H1 (cell line): ENCODE results near the gene SCUBE2. TPM values are rescaled to one million over a fixed set of nuclear protein-coding genes. Genes with fewer than 3 reads are reported as not detected.
A peak's percentile ranks its signal among the peaks of the same experiment; 100 is the strongest.

Experiments
- ASH2L ChIP-seq: fragments of 200-600, 300-600 bp; sonication (generic); IDR thresholded peaks from one replicate; pipeline ENCODE4 v1.7.1; 2017; ENCODE audit warnings: low read length
- BACH1 ChIP-seq: IDR thresholded peaks from 2 replicates; pipeline ENCODE4 v1.6.1; 2012; ENCODE audit warnings: low read length, improper control_type of control experiment
- BRCA1 ChIP-seq: IDR thresholded peaks from 2 replicates; pipeline ENCODE4 v1.6.1; 2012; ENCODE audit warnings: low read depth, low read length, improper control_type of control experiment
- CREB1 ChIP-seq: IDR thresholded peaks from 2 replicates; pipeline ENCODE4 v1.6.1; 2012; ENCODE audit warnings: inconsistent platforms
- E2F6 ChIP-seq: IDR thresholded peaks from 2 replicates; pipeline ENCODE4 v1.6.1; 2012; ENCODE audit warnings: inconsistent platforms
- EGR1 ChIP-seq: IDR thresholded peaks from 2 replicates; pipeline ENCODE4 v1.6.1; 2011; ENCODE audit warnings: low read depth, low read length, borderline replicate concordance
- GABPA ChIP-seq: IDR thresholded peaks from 2 replicates; pipeline ENCODE4 v1.6.1; 2011; ENCODE audit warnings: mild to moderate bottlenecking, low read length, moderate library complexity, borderline replicate concordance; ENCODE audit not compliant: insufficient read depth
- GTF2F1 ChIP-seq: IDR thresholded peaks from 2 replicates; pipeline ENCODE4 v1.6.1; 2012; ENCODE audit warnings: low read depth, low read length, improper control_type of control experiment, borderline replicate concordance
- KDM1A ChIP-seq: fragments of 200-600, 300-600 bp; sonication (generic); IDR thresholded peaks from 2 replicates; pipeline ENCODE4 v1.7.1; 2016; ENCODE audit warnings: mild to moderate bottlenecking, low read length, borderline replicate concordance
- KDM4A ChIP-seq: IDR thresholded peaks from one replicate; pipeline ENCODE4 v1.7.1; 2012; ENCODE audit warnings: low read depth, mild to moderate bottlenecking, moderate library complexity, low read length, inconsistent platforms; ENCODE audit not compliant: severe bottlenecking
- NANOG ChIP-seq: IDR thresholded peaks from 2 replicates; pipeline ENCODE4 v1.6.1; 2011; ENCODE audit warnings: low read length, low read depth, mild to moderate bottlenecking, inconsistent platforms; ENCODE audit not compliant: insufficient read depth, poor library complexity, severe bottlenecking
- NRF1 ChIP-seq: IDR thresholded peaks from 2 replicates; pipeline ENCODE4 v1.6.1; 2011; ENCODE audit warnings: mild to moderate bottlenecking, low read depth, low read length, improper control_type of control experiment
- PHF8 ChIP-seq: fragments of 200-600 bp; sonication (generic); conservative IDR thresholded peaks from 2 replicates; pipeline ENCODE4 v1.7.1; 2012; ENCODE audit warnings: low read depth, mild to moderate bottlenecking, inconsistent platforms, low read length, moderate library complexity
- POLR2A ChIP-seq, 2 experiments: IDR thresholded peaks; 1 replicate in 1 of 2; 2 replicates in 1 of 2; pipeline ENCODE4 v1.6.1; 2011; ENCODE audit warnings: low read depth in 2 of 2, low read length in 2 of 2, mild to moderate bottlenecking in 2 of 2; ENCODE audit errors: control extremely low read depth in 1 of 2
- POLR2AphosphoS5 ChIP-seq: IDR thresholded peaks from 2 replicates; pipeline ENCODE4 v1.6.1; 2011; ENCODE audit warnings: low read depth, low read length
- RAD21 ChIP-seq, 2 experiments: IDR thresholded peaks in 1 of 2; conservative IDR thresholded peaks in 1 of 2; 2 replicates each; pipeline ENCODE4 v1.6.1; 2011; ENCODE audit warnings: low read depth in 2 of 2, low read length in 2 of 2, improper control_type of control experiment in 1 of 2, inconsistent platforms in 1 of 2, mild to moderate bottlenecking in 1 of 2, moderate library complexity in 1 of 2
- RBBP5 ChIP-seq: IDR thresholded peaks from 2 replicates; pipeline ENCODE4 v1.7.1; 2012; ENCODE audit warnings: low read depth, mild to moderate bottlenecking, inconsistent platforms, low read length, moderate library complexity, borderline replicate concordance
- RFX5 ChIP-seq: IDR thresholded peaks from 2 replicates; pipeline ENCODE4 v1.6.1; 2011; ENCODE audit warnings: low read depth, low read length, improper control_type of control experiment, borderline replicate concordance
- RXRA ChIP-seq: IDR thresholded peaks from 2 replicates; pipeline ENCODE4 v1.6.1; 2011; ENCODE audit warnings: low read depth, mild to moderate bottlenecking, low read length, moderate library complexity; ENCODE audit not compliant: insufficient read depth
- SIN3A ChIP-seq, 2 experiments: IDR thresholded peaks in 1 of 2; conservative IDR thresholded peaks in 1 of 2; 2 replicates each; pipeline ENCODE4 v1.6.1; 2011 to 2012; ENCODE audit warnings: low read length in 2 of 2, improper control_type of control experiment in 1 of 2, low read depth in 1 of 2, mild to moderate bottlenecking in 1 of 2
- SIX5 ChIP-seq: IDR thresholded peaks from 2 replicates; pipeline ENCODE4 v1.6.1; 2011; ENCODE audit warnings: mild to moderate bottlenecking, low read depth, low read length
- SP2 ChIP-seq: IDR thresholded peaks from 2 replicates; pipeline ENCODE4 v1.6.1; 2012; ENCODE audit warnings: mild to moderate bottlenecking, low read length, inconsistent platforms
- TAF1 ChIP-seq: IDR thresholded peaks from 2 replicates; pipeline ENCODE4 v1.6.1; 2011; ENCODE audit warnings: mild to moderate bottlenecking, low read depth, low read length
- TBP ChIP-seq: IDR thresholded peaks from 2 replicates; pipeline ENCODE4 v1.6.1; 2011; ENCODE audit warnings: low read depth, low read length, improper control_type of control experiment
- ZNF274 ChIP-seq: IDR thresholded peaks from 2 replicates; pipeline ENCODE4 v1.7.0; 2012; ENCODE audit warnings: low read length, borderline replicate concordance; ENCODE audit errors: extremely low read depth
- polyA plus RNA-seq, 7 experiments: library from polyadenylated mRNA; depleted of rRNA in 3 of 7; stranded (reverse) in 5 of 7; unstranded in 2 of 7; fragments of >200 nt in 5 of 7; fragments of 200-250 nt in 2 of 7; gene quantifications; 1 replicate in 5 of 7; 2 replicates in 1 of 7; 4 replicates in 1 of 7; pipeline versions ENCODE4 v1.2.1 to v1.2.3, GENCODE V29; 2011 to 2013; ENCODE audit warnings: missing spikeins in 2 of 7, mixed read lengths in 2 of 7
- total RNA-seq: library from RNA; stranded (reverse); fragmentation: NEBNext Ultra II Directional; extraction: Animal tissue kit (Norgen Biotek cat#: 25700); gene quantifications from 2 replicates; pipeline ENCODE4 v1.2.1, GENCODE V29; 2021

SCUBE2 gene
- total and polyA plus RNA-seq, 2 of the 8 experiments (the other 6 are each of a cell fraction or from before 2014, with no cell fraction given): 0.29 to 1.2 TPM

GRCh38 chr11:9003573-9004182 is 87.7 kb downstream of the SCUBE2 start, which contains the start of gene NRIP3 (continued):
- TF ChIP-seq EGR1 (no peak), NRF1 (no peak), PHF8 (peak; percentile 52), E2F6 (peak; percentile 76), POLR2A (IDR thresholded peaks at IDR 0.05; ENCODE audit: control extremely low read depth in 1 of 2, low read depth in 2 of 2, low read length in 2 of 2) (peak in 1 of 2 experiments; percentile 39; a peak in 1 of 3 replicates), ZNF274 (no peak), TBP (peak; percentile 85; the same call in 1 of the 2 replicates), BACH1 (peak; percentile 47; the same call in 1 of the 2 replicates), SIN3A (conservative IDR thresholded peaks at IDR 0.05 in 1 of 2, IDR thresholded peaks at IDR 0.05 in 1 of 2; ENCODE audit: low read depth in 1 of 2, low read length in 2 of 2) (no peak), CREB1 (peak; percentile 47; the same call in 1 of the 2 replicates), SIX5 (no peak), RXRA (no peak), TAF1 (peak; percentile 60; the same call in 1 of the 2 replicates), NANOG (no peak), BRCA1 (no peak), GTF2F1 (no peak), RFX5 (no peak), RAD21 (IDR thresholded peaks at IDR 0.05 in 1 of 2, conservative IDR thresholded peaks at IDR 0.05 in 1 of 2; ENCODE audit: low read depth in 2 of 2, low read length in 2 of 2) (no peak), POLR2AphosphoS5 (no peak), SP2 (no peak), KDM1A (no peak), KDM4A (peak; percentile 97), GABPA (no peak), ASH2L (peak; percentile 61), RBBP5 (0 out of 2 replicates have a peak, but pooled peaks have one; percentile 81)
